OCI-LY1 (cell line): ENCODE results near the gene RBM10.

Experiments
- H2AFZ ChIP-seq: fragments of 200-600 bp; sonication (generic), shearing (Covaris generic); 2 replicates; pipeline ENCODE4 v1.6.0; 2014; ENCODE audit warnings: antibody characterized with exemption, mild to moderate bottlenecking, low read length
- H3F3A ChIP-seq: fragments of 200-600 bp; sonication (generic), shearing (Covaris generic); 2 replicates; pipeline ENCODE4 v1.6.0; 2014; ENCODE audit warnings: mild to moderate bottlenecking, antibody characterized with exemption, low read length, moderate library complexity; ENCODE audit not compliant: insufficient read depth
- H3K27ac ChIP-seq: fragments of 200-600 bp; sonication (generic); 2 replicates; pipeline ENCODE4 v1.5.1; 2014; ENCODE audit warnings: low read length, mixed run types, mild to moderate bottlenecking, low read depth; ENCODE audit not compliant: poor library complexity, severe bottlenecking
- H3K27me3 ChIP-seq: fragments of 200-600 bp; sonication (generic); 2 replicates; pipeline ENCODE4 v1.6.0; 2014; ENCODE audit warnings: antibody characterized with exemption, mild to moderate bottlenecking, low read length, moderate library complexity; ENCODE audit not compliant: insufficient read depth
- H3K36me3 ChIP-seq: fragments of 200-600 bp; sonication (generic); 2 replicates; pipeline ENCODE4 v1.6.1; 2014; ENCODE audit warnings: mild to moderate bottlenecking, antibody characterized with exemption, low read length, moderate library complexity, mixed read lengths; ENCODE audit not compliant: insufficient read depth
- H3K4me1 ChIP-seq: fragments of 200-600 bp; sonication (generic); 2 replicates; pipeline ENCODE4 v1.5.1; 2014; ENCODE audit warnings: mild to moderate bottlenecking, low read length, moderate library complexity; ENCODE audit not compliant: insufficient read depth, severe bottlenecking
- H3K4me2 ChIP-seq: fragments of 200-600 bp; sonication (generic), shearing (Covaris generic); 2 replicates; pipeline ENCODE4 v1.6.1; 2014; ENCODE audit warnings: low read length
- H3K4me3 ChIP-seq: fragments of 200-600 bp; sonication (generic); 2 replicates; pipeline ENCODE4 v1.5.1; 2014; ENCODE audit warnings: low read length, low read depth, mild to moderate bottlenecking, mixed read lengths; ENCODE audit not compliant: poor library complexity, severe bottlenecking
- H3K79me2 ChIP-seq: fragments of 200-600 bp; shearing (Covaris generic); 2 replicates; pipeline ENCODE4 v1.6.1; 2016; ENCODE audit warnings: mixed run types, low read length, mixed read lengths; ENCODE audit not compliant: insufficient read depth
- H3K9ac ChIP-seq: fragments of 200-600 bp; sonication (generic), shearing (Covaris generic); 2 replicates; pipeline ENCODE4 v1.6.1; 2014; ENCODE audit warnings: mild to moderate bottlenecking, low read length, mixed read lengths
- H3K9me2 ChIP-seq: fragments of 200-600 bp; sonication (generic), shearing (Covaris generic); 2 replicates; pipeline ENCODE4 v1.6.1; 2014; ENCODE audit warnings: low read depth, mild to moderate bottlenecking, low read length, mixed read lengths
- H3K9me3 ChIP-seq: fragments of 200-600 bp; shearing (Covaris generic); 2 replicates; pipeline ENCODE4 v1.6.1; 2014; ENCODE audit warnings: low read length, mixed read lengths
- H4K20me1 ChIP-seq: fragments of 200-600 bp; sonication (generic), shearing (Covaris generic); 2 replicates; pipeline ENCODE4 v1.6.0; 2016; ENCODE audit warnings: mild to moderate bottlenecking, low read length; ENCODE audit not compliant: insufficient read depth
- EZH2 ChIP-seq: fragments of 200-600 bp; sonication (generic), shearing (Covaris generic); IDR thresholded peaks from 2 replicates; pipeline ENCODE4 v1.8.0; 2017; ENCODE audit warnings: borderline replicate concordance, mixed run types, mild to moderate bottlenecking, antibody characterized with exemption, low read length, moderate library complexity, mixed read lengths
- TF ChIP-seq, protein P1 (sequence below): fragments of 200-600 bp; sonication (generic), shearing (Covaris generic); IDR thresholded peaks from 2 replicates; pipeline ENCODE4 v1.5.1; 2017; ENCODE audit warnings: mild to moderate bottlenecking, antibody characterized with exemption, low read length, moderate library complexity, mixed read lengths

The RBM10 gene

DNA sequence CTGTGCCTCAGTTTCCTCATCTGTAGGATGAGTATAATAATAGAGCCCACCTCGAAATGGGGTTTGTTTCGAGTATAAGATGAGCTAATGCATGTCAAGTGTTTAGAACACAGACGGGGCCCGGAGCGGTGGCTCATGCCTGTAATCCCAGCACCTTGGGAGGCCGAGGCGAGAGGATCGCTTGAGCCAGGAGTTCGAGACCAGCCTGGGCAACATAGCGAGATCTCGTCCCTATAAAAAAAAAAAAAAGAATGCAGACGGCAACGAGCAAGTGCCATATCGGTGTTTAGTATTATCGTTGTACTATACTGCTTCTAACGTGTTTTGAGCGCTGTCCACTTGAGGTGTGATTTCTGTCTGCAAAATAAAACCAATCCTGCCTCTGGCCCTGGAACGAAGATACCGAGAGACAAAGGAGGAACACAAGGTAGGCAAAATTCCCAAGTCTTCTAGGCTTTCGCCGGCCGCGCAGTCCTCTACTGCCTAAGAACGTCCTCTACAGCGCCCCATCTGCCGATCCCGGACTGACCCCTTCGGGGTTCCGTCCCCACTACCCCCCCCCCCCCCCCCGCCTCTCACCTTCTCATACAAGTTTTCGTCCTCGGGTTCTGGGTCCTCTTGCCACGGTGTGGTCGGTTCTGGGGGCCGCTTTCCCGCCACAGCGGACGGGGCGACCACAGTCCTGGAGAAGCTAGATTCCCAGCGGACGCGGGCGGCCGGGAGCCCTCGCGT lies 961 bp upstream of the RBM10 start:
- H3K4me1 ChIP-seq, result peaks cover 20% of the 10 kb centered on the region
- H3K27ac ChIP-seq, result peak overlapping the region; percentile 93
- peaks cover 48% of the 10 kb centered on the region for H3K79me2 ChIP-seq
- H3K9me2 ChIP-seq, result no peaks in the 10 kb centered on the region
- peak overlapping the region; percentile 93 for H3K9ac ChIP-seq
- H3K36me3 ChIP-seq, result peaks cover 47% of the 10 kb centered on the region
- H2AFZ ChIP-seq, result no peak overlapping the region
- H4K20me1 ChIP-seq, result no peaks in the 10 kb centered on the region
- no peaks in the 10 kb centered on the region for H3K9me3 ChIP-seq
- peak overlapping the region; percentile 97 for H3K4me2 ChIP-seq
- H3F3A ChIP-seq, result no peaks in the 10 kb centered on the region
- H3K27me3 ChIP-seq, result no peaks in the 10 kb centered on the region
- peak overlapping the region; percentile 92 for H3K4me3 ChIP-seq
- TF ChIP-seq, protein P1, sequence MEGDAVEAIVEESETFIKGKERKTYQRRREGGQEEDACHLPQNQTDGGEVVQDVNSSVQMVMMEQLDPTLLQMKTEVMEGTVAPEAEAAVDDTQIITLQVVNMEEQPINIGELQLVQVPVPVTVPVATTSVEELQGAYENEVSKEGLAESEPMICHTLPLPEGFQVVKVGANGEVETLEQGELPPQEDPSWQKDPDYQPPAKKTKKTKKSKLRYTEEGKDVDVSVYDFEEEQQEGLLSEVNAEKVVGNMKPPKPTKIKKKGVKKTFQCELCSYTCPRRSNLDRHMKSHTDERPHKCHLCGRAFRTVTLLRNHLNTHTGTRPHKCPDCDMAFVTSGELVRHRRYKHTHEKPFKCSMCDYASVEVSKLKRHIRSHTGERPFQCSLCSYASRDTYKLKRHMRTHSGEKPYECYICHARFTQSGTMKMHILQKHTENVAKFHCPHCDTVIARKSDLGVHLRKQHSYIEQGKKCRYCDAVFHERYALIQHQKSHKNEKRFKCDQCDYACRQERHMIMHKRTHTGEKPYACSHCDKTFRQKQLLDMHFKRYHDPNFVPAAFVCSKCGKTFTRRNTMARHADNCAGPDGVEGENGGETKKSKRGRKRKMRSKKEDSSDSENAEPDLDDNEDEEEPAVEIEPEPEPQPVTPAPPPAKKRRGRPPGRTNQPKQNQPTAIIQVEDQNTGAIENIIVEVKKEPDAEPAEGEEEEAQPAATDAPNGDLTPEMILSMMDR, result no peak
- TF ChIP-seq EZH2, result no peak

DNA sequence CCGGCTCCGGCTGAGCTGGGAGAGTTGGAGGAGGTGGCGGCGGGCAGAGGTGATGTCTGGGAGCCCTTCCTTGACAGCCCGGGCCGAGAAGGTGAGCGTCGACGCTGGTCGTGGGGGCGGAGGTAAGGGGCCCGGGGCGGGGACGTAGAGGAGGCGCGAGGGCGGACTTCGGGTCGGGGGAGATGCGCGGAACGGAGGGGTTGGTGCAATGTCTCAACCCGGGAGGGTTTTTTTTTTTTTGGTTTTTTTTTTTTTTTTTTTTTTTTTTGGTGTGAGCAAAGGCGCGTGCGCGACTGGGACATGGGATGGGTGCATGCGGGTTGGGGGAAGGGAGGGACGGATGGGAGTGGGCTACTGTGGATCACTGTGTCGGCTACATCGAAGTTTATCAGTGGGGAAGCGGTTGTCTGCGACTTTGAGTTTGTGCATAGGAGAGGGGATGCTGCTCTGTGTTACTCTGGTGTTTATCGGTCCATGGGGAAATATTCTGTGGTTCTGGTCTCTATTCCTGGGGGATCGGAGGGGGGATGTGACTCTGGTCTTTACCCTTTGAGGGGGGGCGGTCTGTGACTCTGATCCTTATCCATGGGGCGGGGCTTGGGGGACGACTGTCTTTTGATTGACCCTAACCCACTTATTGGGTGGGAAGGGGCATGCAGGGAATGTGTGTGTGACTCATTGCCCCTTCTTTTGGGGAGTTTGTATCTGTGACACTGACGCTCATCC lies 537 bp downstream of the RBM10 start:
- peaks cover 56% of the 10 kb centered on the region for H3K79me2 ChIP-seq
- no peaks in the 10 kb centered on the region for H3F3A ChIP-seq
- no peak overlapping the region for H2AFZ ChIP-seq
- TF ChIP-seq, protein P1, result no peak
- no peak for TF ChIP-seq EZH2
- H3K27me3 ChIP-seq, result no peaks in the 10 kb centered on the region
- H3K27ac ChIP-seq, result peak overlapping the region; percentile 93
- H3K9me2 ChIP-seq, result no peaks in the 10 kb centered on the region
- peak overlapping the region; percentile 93 for H3K9ac ChIP-seq
- H3K4me3 ChIP-seq, result peak overlapping the region; percentile 92
- H3K4me1 ChIP-seq, result peaks cover 20% of the 10 kb centered on the region
- H3K36me3 ChIP-seq, result peaks cover 47% of the 10 kb centered on the region
- H4K20me1 ChIP-seq, result no peaks in the 10 kb centered on the region
- no peaks in the 10 kb centered on the region for H3K9me3 ChIP-seq
- H3K4me2 ChIP-seq, result peak overlapping the region; percentile 94

DNA sequence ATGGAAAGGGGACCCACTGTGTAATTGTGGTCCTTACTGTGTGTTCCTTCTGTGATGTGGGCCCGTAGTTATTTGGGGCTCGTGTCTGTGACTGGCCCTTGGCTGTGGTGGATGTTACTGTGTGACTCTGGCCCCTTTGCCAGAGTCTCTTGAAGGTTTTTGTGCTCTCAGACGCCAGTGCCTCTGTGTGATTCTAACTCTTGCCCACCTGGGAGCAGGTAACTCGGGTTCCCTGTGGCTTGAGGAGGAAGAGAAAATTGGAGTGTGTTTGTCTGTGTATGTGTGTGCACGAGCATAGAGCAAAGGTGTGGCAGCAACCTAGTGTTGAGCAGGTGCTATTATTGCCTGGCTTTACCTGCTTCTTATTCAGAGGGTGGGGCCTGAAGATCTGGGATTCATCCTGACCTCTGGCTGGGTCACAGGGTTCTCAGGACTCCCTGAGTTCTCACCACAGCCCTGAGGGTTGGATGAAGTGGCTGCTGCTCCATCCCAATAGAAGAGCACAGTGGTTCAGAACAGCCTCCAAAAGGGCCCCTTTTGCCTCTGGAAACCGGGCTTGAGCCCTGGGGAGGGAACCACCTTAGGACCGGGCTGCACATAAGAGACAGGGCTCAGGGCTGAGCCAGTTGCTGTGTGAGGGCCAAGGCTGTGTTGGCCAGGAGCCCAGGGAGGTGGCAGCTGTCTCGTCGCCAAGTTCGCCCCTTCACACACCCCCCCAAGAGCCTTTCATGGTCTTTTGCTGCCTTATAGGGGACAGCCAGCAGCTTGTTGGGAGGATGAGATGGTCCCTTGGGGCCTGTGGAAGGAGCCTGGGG lies 1.3 kb downstream of the RBM10 start:
- Histone ChIP-seq H3K9me3 (no peaks in the 10 kb centered on the region), H3K27me3 (no peaks in the 10 kb centered on the region), H3K36me3 (peaks cover 49% of the 10 kb centered on the region), H3K9ac (peak overlapping the region; percentile 93), H4K20me1 (no peaks in the 10 kb centered on the region), H3K4me3 (peak overlapping the region; percentile 92), H3K79me2 (peaks cover 62% of the 10 kb centered on the region), H3K9me2 (no peaks in the 10 kb centered on the region), H3K4me1 (peaks cover 20% of the 10 kb centered on the region), H2AFZ (no peak overlapping the region), H3K4me2 (peak overlapping the region; percentile 94), H3K27ac (peak overlapping the region; percentile 93), H3F3A (no peaks in the 10 kb centered on the region)
- TF ChIP-seq, protein P1, result no peak
- no peak for TF ChIP-seq EZH2
